ENCODE measurements around the gene SCAP. TPM values are rescaled to one million over a fixed set of nuclear protein-coding genes. Genes with fewer than 3 reads are reported as not detected.

The SCAP gene
- total and polyA plus RNA-seq, 2 of the 4 experiments (the other 2 are of a cell fraction): 25.3 to 34.6 TPM

DNA sequence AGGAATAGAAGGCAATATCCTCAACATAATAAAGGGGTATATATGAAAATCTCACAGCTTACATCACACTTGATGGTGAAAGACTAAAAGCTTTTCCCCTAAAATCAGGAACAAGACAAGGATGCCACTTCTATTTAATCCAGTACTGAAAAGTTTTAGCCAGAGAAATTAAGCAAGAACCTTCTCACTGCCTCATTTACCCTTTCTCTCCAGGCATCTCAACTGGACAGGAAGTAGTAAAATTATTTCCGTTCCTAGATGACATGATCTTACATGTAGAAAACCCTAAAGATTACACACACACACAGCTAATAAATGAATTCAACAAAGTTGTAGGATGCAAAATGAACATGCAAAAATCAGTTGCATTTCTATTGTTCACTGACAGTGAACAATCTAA lies 11.2 kb downstream of the SCAP start:
- H3K4ac ChIP-seq (ENCODE audit: low read depth, low read length): no peak overlapping the region
- H2BK5ac ChIP-seq (ENCODE audit: low read depth, low read length, poor library complexity, severe bottlenecking): no peak overlapping the region
- H3K27ac ChIP-seq (ENCODE audit: insufficient read depth, low read length): no peak overlapping the region
- BruUV-seq (replicated peaks): no TSS peak
- dilution Hi-C loops (cut with HindIII; ENCODE audit: low sequenced_read_pairs, unreplicated experiment) (no loop called here), intact Hi-C loops (cut with micrococcal nuclease) (no loop called here), in situ Hi-C loops (cut with MboI; ENCODE audit: low sequenced_read_pairs) (no loop called here)
- TF ChIP-seq MXI1 (IDR thresholded peaks at IDR 0.05; ENCODE audit: borderline replicate concordance, low read depth, low read length) (no peak), RCOR1 (IDR thresholded peaks at IDR 0.05; ENCODE audit: insufficient replicate concordance, low read length) (no peak), RAD21 (IDR thresholded peaks at IDR 0.05; ENCODE audit: low read length) (no peak), FOS (IDR thresholded peaks at IDR 0.05; ENCODE audit: low read depth, low read length) (no peak), CEBPB (IDR thresholded peaks at IDR 0.05; ENCODE audit: low read depth, low read length) (no peak), SMC3 (IDR thresholded peaks at IDR 0.05; ENCODE audit: low read depth, low read length) (no peak), MAFK (IDR thresholded peaks at IDR 0.05; ENCODE audit: low read depth, low read length) (no peak), CHD1 (IDR thresholded peaks at IDR 0.05; ENCODE audit: low read depth, low read length) (no peak), NFE2L2 (IDR thresholded peaks at IDR 0.05; ENCODE audit: low read depth, low read length) (no peak), POLR2A (IDR thresholded peaks at IDR 0.05; ENCODE audit: low read depth, low read length) (no peak), BHLHE40 (IDR thresholded peaks at IDR 0.05; ENCODE audit: low read depth, low read length) (no peak), MAZ (IDR thresholded peaks at IDR 0.05; ENCODE audit: borderline replicate concordance, low read depth, low read length) (no peak)
- TF ChIP-seq, protein P1, sequence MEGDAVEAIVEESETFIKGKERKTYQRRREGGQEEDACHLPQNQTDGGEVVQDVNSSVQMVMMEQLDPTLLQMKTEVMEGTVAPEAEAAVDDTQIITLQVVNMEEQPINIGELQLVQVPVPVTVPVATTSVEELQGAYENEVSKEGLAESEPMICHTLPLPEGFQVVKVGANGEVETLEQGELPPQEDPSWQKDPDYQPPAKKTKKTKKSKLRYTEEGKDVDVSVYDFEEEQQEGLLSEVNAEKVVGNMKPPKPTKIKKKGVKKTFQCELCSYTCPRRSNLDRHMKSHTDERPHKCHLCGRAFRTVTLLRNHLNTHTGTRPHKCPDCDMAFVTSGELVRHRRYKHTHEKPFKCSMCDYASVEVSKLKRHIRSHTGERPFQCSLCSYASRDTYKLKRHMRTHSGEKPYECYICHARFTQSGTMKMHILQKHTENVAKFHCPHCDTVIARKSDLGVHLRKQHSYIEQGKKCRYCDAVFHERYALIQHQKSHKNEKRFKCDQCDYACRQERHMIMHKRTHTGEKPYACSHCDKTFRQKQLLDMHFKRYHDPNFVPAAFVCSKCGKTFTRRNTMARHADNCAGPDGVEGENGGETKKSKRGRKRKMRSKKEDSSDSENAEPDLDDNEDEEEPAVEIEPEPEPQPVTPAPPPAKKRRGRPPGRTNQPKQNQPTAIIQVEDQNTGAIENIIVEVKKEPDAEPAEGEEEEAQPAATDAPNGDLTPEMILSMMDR (conservative IDR thresholded peaks at IDR 0.05; ENCODE audit: low read depth, low read length): no peak
- H3K23ac ChIP-seq (ENCODE audit: low read depth, low read length): no peak overlapping the region
- no peak overlapping the region for H2BK15ac ChIP-seq (ENCODE audit: low read depth, low read length)
- DNase-seq (no peak), ATAC-seq (ENCODE audit: low read depth) (no peak)
- no peaks in the 10 kb centered on the region for H3K27me3 ChIP-seq (ENCODE audit: control insufficient read depth, insufficient read depth, low read length)
- H3K4me3 ChIP-seq (ENCODE audit: insufficient read depth, low read depth, low read length): no peak overlapping the region
- H2AK9ac ChIP-seq (replicated peaks; ENCODE audit: low read depth, low read length, poor library complexity): no peak overlapping the region
- ChIA-PET CTCF (interaction anchor here (0.6 kb wide), 1 partner anchor 17 kb away, joined by 3 read pairs; no protein-coding TSS in a partner anchor), POLR2A (ENCODE audit: unreplicated experiment) (no interaction called here)
- H4K20me1 ChIP-seq (ENCODE audit: insufficient read depth, low read length): peaks cover 35% of the 10 kb centered on the region
- no peak overlapping the region for H3K9ac ChIP-seq (ENCODE audit: low read depth, low read length)
- no peaks in the 10 kb centered on the region for H3K9me3 ChIP-seq (ENCODE audit: control insufficient read depth, insufficient read depth, low read length)
- H4K8ac ChIP-seq (ENCODE audit: low read depth in 2 of 2, low read length in 2 of 2): no peak overlapping the region
- no peak overlapping the region for H4K91ac ChIP-seq (ENCODE audit: insufficient read depth, low read depth, low read length)
- H2BK20ac ChIP-seq (ENCODE audit: low read depth, low read length): no peak overlapping the region
- H3K4me2 ChIP-seq (ENCODE audit: low read depth, low read length): no peak overlapping the region
- no peaks in the 10 kb centered on the region; the same call in none of the 2 replicates for H3K9me1 ChIP-seq (ENCODE audit: insufficient read depth, low read length)
- H2AK5ac ChIP-seq (ENCODE audit: low read depth, low read length): no peak overlapping the region
- H3K18ac ChIP-seq (ENCODE audit: low read depth, low read length): no peak overlapping the region
- no peaks in the 10 kb centered on the region for H3K36me3 ChIP-seq (ENCODE audit: control insufficient read depth, insufficient read depth, low read length)
- H2AFZ ChIP-seq (replicated peaks; ENCODE audit: low read length, poor library complexity): no peak overlapping the region
- H3K56ac ChIP-seq (ENCODE audit: extremely low read depth, insufficient read depth, low read length): no peak overlapping the region
- H4K5ac ChIP-seq (ENCODE audit: low read depth, low read length): no peak overlapping the region
- peaks cover 27 to 50% of the 10 kb centered on the region in 2 experiments for H3K79me1 ChIP-seq (ENCODE audit: low read depth in 1 of 2, low read length in 2 of 2)
- no peak overlapping the region for H3K14ac ChIP-seq (replicated peaks; ENCODE audit: low read depth, low read length)
- no peak overlapping the region for H2BK120ac ChIP-seq (ENCODE audit: low read depth, low read length)
- peaks cover 4% of the 10 kb centered on the region; the same call in 1 of the 2 replicates for H3K4me1 ChIP-seq (ENCODE audit: control insufficient read depth, insufficient read depth, low read length)
- WGBS, 2 experiments (ENCODE audit: extremely low coverage in 2 of 2, insufficient read length in 1 of 2): no CpG with 5 or more reads among the region's 1 CpG

Data from IMR-90 (cell line).